CD8-positive, alpha-beta memory T cell (primary cell): ENCODE measurements around the gene TNFAIP8L3. TPM values are rescaled to one million over a fixed set of nuclear protein-coding genes. Genes with fewer than 3 reads are reported as not detected.
"Not testable (repeated sequence)": the region's sequence is repeated elsewhere in the genome, so short reads cannot be mapped to it uniquely, and the experiment has no call there.

Source experiments
- CTCF ChIA-PET: fragments of 350-600 bp; sonication (Branson Sonifier 250); formaldehyde crosslinking; loops from one replicate; lab custom pipeline; 2021; ENCODE audit warnings: antibody characterized with exemption; lab: Charles Lee
- POLR2A ChIA-PET: fragments of 350-600 bp; sonication (Branson Sonifier 250); formaldehyde crosslinking; loops from one replicate; lab custom pipeline; 2021; ENCODE audit warnings: antibody characterized with exemption; lab: Charles Lee
- DNase-seq, 5 donors: peaks; one replicate each; pipeline versions ENCODE4 v3.0.0 to v3.0.0-alpha.2; 2020 to 2022; ENCODE audit warnings: mixed read lengths in 1 of 5
- H3K27ac ChIP-seq: one replicate; pipeline ENCODE4 v1.7.0; 2013; ENCODE audit warnings: low read depth, mild to moderate bottlenecking, low read length, moderate library complexity
- H3K27me3 ChIP-seq: 2 replicates; pipeline ENCODE4 v1.7.0; 2013; ENCODE audit warnings: low read length, mild to moderate bottlenecking; ENCODE audit not compliant: insufficient read depth, poor library complexity, severe bottlenecking
- H3K36me3 ChIP-seq: 2 replicates; pipeline ENCODE4 v1.7.0; 2013; ENCODE audit warnings: mild to moderate bottlenecking, low read length, moderate library complexity; ENCODE audit not compliant: insufficient read depth
- H3K4me1 ChIP-seq: 2 replicates; pipeline ENCODE4 v1.7.0; 2013; ENCODE audit warnings: mild to moderate bottlenecking, low read length, moderate library complexity; ENCODE audit not compliant: insufficient read depth
- H3K4me3 ChIP-seq: 2 replicates; pipeline ENCODE4 v1.7.0; 2013; ENCODE audit warnings: mild to moderate bottlenecking, low read length
- H3K9me3 ChIP-seq: 2 replicates; pipeline ENCODE4 v1.7.0; 2013; ENCODE audit warnings: mild to moderate bottlenecking, low read length
- H3K27ac Mint-ChIP-seq, 8 donors: one replicate each; pipeline ENCODE4 v1.8.0; 2020 to 2021; ENCODE audit warnings: mixed read lengths in 8 of 8, mild to moderate bottlenecking in 6 of 8, inconsistent platforms in 3 of 8, moderate library complexity in 3 of 8
- H3K27me3 Mint-ChIP-seq, 2 donors: one replicate each; pipeline ENCODE4 v1.8.0; 2020 to 2021; ENCODE audit warnings: mixed read lengths in 2 of 2, mild to moderate bottlenecking in 1 of 2, moderate library complexity in 1 of 2
- H3K36me3 Mint-ChIP-seq, 3 donors: one replicate each; pipeline ENCODE4 v1.8.0; 2020 to 2021; ENCODE audit warnings: mixed read lengths in 3 of 3, inconsistent platforms in 1 of 3, mild to moderate bottlenecking in 1 of 3
- H3K4me1 Mint-ChIP-seq, 3 donors: one replicate each; pipeline ENCODE4 v1.8.0; 2020 to 2021; ENCODE audit warnings: mixed read lengths in 3 of 3, inconsistent platforms in 1 of 3, mild to moderate bottlenecking in 1 of 3
- H3K4me3 Mint-ChIP-seq, 7 donors: one replicate each; pipeline ENCODE4 v1.8.0; 2020 to 2021; ENCODE audit warnings: mixed read lengths in 7 of 7, mild to moderate bottlenecking in 6 of 7, moderate library complexity in 4 of 7, inconsistent platforms in 2 of 7
- H3K9me3 Mint-ChIP-seq, 5 donors: one replicate each; pipeline ENCODE4 v1.8.0; 2020 to 2022; ENCODE audit warnings: mixed read lengths in 5 of 5, mild to moderate bottlenecking in 3 of 5, moderate library complexity in 2 of 5, inconsistent platforms in 1 of 5
- polyA plus RNA-seq: library from polyadenylated mRNA; unstranded; fragments of 300-500 nt; fragmentation: Illumina TruSeq; gene quantifications from one replicate; pipeline ENCODE4 v1.2.3, GENCODE V29; 2021
- total RNA-seq, 2 experiments: library from RNA; stranded (reverse); gene quantifications; one replicate each; pipeline ENCODE4 v1.2.3, GENCODE V29; 2021

Gene TNFAIP8L3
- total and polyA plus RNA-seq, 3 experiments from 2014 or later = 1.7 to 2.1 TPM; not detected in 1

DNA sequence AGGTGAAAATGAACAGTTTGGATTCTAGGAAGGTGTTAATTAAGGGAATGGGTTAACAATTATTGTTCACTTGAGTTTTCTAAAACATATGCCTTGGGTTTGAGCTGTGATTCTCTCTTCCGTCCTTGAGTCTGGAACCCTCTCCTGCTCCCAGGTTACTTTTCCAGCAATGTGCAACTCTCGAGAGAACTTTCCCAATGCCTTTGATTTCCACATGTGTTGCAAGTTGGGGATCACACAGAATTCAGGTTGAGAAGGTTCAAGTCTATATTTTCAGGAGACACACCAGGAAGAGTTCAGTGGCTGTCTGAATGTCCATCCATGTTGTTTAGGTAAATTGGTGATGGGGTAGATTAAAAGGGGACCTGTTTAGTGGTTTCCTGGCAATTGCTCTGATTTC is 48.7 kb downstream of the TNFAIP8L3 start:
- H3K27ac ChIP-seq = no peak overlapping the region
- H3K36me3 Mint-ChIP-seq = peaks cover 0 to 7% (median 0%) of the 10 kb centered on the region in 3 donors
- peaks cover 0 to 3% of the 10 kb centered on the region in 2 donors for H3K27me3 Mint-ChIP-seq
- H3K27ac Mint-ChIP-seq = no peak overlapping the region
- H3K27me3 ChIP-seq = no peaks in the 10 kb centered on the region
- no peaks in the 10 kb centered on the region for H3K9me3 Mint-ChIP-seq
- no peaks in the 10 kb centered on the region for H3K36me3 ChIP-seq
- no peaks in the 10 kb centered on the region for H3K4me1 ChIP-seq
- CTCF ChIA-PET = no interaction called here
- DNase-seq = no peak
- no peak overlapping the region for H3K4me3 ChIP-seq
- H3K9me3 ChIP-seq = no peaks in the 10 kb centered on the region
- POLR2A ChIA-PET = no interaction called here
- H3K4me1 Mint-ChIP-seq = no peaks in the 10 kb centered on the region
- H3K4me3 Mint-ChIP-seq = no peak overlapping the region

DNA sequence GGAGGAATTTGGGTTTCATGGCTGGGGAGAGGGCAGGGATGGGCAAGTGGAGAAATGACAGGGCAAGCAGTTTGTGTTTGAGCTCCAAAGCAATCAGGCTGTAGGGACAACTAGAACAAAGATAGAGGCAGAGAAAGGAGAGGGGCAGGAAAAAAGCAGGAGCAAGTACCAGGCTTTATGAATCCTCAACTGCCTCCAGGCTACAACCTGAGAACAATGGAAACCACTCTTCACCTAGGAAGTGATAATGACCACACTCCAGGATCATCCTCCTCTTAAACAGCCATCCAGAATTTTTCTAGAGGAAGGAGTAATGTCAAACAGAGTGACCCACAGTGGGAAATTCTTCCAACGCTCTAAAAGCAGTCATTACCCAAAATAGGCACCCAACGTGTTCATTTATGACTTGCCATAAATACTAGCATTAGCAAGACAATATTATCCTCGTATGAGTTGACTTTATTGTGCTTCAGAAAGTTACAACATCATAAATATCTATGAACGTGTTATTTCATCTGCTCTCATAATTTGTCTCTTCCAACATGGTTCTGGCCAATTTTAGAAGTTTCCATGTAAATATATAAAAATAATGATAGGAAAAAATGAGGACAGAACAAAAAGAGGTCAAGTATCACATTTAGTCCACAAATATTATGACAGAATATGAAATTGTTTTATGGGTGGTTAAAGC is 50.5 kb downstream of the TNFAIP8L3 start:
- Histone ChIP-seq H3K27ac (no peak overlapping the region), H3K27me3 (no peaks in the 10 kb centered on the region), H3K4me3 (no peak overlapping the region), H3K4me1 (no peaks in the 10 kb centered on the region), H3K36me3 (no peaks in the 10 kb centered on the region), H3K9me3 (no peaks in the 10 kb centered on the region)
- Mint-ChIP-seq H3K4me3 (no peak overlapping the region), H3K27me3 (peaks cover 0 to 3% of the 10 kb centered on the region in 2 donors), H3K9me3 (peaks cover 0 to 2% (median 0%) of the 10 kb centered on the region in 5 donors), H3K4me1 (no peaks in the 10 kb centered on the region), H3K36me3 (peaks cover 0 to 7% (median 0%) of the 10 kb centered on the region in 3 donors), H3K27ac (peak overlapping the region in 1 of 8 donors; percentile 3)
- CTCF ChIA-PET = no interaction called here
- POLR2A ChIA-PET = no interaction called here
- DNase-seq = no peak

DNA sequence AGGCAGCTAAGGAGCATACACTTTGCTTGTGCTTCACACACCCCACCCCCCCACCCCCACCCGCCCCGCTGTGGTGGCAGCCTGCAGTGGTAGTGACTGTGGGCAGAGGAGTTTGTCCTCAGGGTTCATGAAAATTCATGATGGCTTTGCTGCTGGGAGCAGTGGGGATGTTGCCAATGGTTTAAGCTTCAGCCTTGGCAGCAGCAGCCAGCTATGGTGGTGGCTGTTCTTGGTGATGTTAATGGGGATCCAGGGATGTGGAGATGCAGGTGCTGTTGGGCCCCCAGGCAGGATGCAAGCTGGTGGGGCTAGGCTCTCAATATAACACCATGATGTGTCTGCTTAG is 55.8 kb downstream of the TNFAIP8L3 start:
- Mint-ChIP-seq H3K36me3 (peaks cover 0 to 13% (median 1%) of the 10 kb centered on the region in 3 donors), H3K4me3 (no peak overlapping the region), H3K27me3 (peaks cover 0 to 5% of the 10 kb centered on the region in 2 donors), H3K9me3 (peaks cover 0 to 8% (median 2%) of the 10 kb centered on the region in 5 donors), H3K27ac (no peak overlapping the region), H3K4me1 (no peaks in the 10 kb centered on the region)
- CTCF ChIA-PET = no interaction called here
- no peak for DNase-seq
- H3K27ac ChIP-seq = no peak overlapping the region
- H3K36me3 ChIP-seq = no peaks in the 10 kb centered on the region
- H3K27me3 ChIP-seq = no peaks in the 10 kb centered on the region
- POLR2A ChIA-PET = no interaction called here
- no peak overlapping the region for H3K4me3 ChIP-seq
- no peaks in the 10 kb centered on the region for H3K4me1 ChIP-seq
- H3K9me3 ChIP-seq = no peaks in the 10 kb centered on the region

DNA sequence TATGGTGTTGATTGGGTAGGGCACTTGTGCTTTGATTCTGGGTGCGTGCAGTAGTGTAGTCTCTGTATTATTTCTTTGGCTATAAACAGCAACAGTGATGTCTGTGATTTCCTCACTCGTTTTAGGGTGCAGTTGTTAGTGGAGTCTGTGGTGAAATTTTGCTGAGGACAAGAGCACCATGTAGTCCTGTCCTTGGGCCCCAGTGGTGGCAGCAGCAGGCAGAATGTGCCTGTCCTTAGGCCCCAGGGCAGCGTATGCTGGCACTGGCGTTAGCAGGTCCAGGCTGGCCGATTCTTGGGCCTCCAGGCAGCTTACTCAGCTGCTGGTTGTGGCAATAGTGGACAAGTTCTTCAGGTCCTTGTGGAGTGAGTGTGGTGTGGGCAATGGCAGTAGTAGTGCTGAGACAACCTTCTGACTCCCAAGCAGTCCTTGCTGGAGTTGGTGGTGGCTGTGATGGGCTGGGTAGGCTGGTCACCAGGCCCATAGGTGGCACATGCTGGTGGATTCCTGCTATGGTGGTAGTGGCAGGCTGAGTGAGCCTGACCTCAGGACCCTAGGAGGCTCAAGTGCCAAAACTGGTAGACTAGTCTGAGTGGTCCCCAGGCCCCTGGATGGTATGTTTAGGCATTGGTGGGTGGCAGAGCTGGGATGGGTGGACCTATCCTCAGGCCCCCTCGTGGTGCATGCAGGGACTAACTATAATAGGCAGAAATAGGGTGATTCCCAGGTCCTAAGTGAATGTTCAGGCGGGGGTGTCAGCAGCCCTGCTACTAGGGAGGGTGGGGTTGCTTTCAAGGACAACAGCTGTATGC is 56.3 kb downstream of the TNFAIP8L3 start:
- no peak overlapping the region for H3K4me3 ChIP-seq
- H3K27ac ChIP-seq = peak overlapping the region; percentile 9
- POLR2A ChIA-PET = no interaction called here
- no peaks in the 10 kb centered on the region for H3K36me3 ChIP-seq
- no peaks in the 10 kb centered on the region for H3K9me3 ChIP-seq
- H3K4me1 Mint-ChIP-seq = no peaks in the 10 kb centered on the region
- H3K4me3 Mint-ChIP-seq = no peak overlapping the region
- no peak for DNase-seq
- H3K36me3 Mint-ChIP-seq = peaks cover 0 to 13% (median 1%) of the 10 kb centered on the region in 3 donors
- H3K27me3 Mint-ChIP-seq = peaks cover 0 to 5% of the 10 kb centered on the region in 2 donors
- H3K9me3 Mint-ChIP-seq = peaks cover 0 to 8% (median 2%) of the 10 kb centered on the region in 5 donors
- no peak overlapping the region for H3K27ac Mint-ChIP-seq
- H3K4me1 ChIP-seq = no peaks in the 10 kb centered on the region
- CTCF ChIA-PET = no interaction called here
- no peaks in the 10 kb centered on the region for H3K27me3 ChIP-seq

DNA sequence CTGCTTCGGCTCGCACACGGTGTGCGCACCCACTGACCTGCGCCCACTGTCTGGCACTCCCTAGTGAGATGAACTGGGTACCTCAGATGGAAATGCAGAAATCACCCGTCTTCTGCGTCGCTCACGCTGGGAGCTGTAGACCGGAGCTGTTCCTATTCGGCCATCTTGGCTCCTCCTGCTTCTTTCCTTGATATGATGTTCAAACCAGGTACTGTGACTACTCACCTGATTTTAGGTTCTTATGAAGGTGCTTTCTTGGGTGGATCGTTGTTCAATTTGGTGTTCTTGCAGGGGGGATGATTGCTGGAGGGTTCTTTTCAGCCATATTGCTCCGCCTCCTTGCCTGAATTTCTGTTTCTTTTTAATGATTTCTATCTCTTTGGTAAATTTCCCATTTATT is 57.2 kb downstream of the TNFAIP8L3 start:
- H3K27me3 ChIP-seq, POLR2A ChIA-PET, H3K4me3 ChIP-seq, DNase-seq, H3K27ac Mint-ChIP-seq, CTCF ChIA-PET, H3K36me3 ChIP-seq, H3K9me3 Mint-ChIP-seq, H3K4me1 Mint-ChIP-seq, H3K36me3 Mint-ChIP-seq, H3K27me3 Mint-ChIP-seq, H3K4me3 Mint-ChIP-seq, H3K4me1 ChIP-seq, H3K9me3 ChIP-seq: not testable (repeated sequence)
- H3K27ac ChIP-seq = peak overlapping the region; percentile 16

DNA sequence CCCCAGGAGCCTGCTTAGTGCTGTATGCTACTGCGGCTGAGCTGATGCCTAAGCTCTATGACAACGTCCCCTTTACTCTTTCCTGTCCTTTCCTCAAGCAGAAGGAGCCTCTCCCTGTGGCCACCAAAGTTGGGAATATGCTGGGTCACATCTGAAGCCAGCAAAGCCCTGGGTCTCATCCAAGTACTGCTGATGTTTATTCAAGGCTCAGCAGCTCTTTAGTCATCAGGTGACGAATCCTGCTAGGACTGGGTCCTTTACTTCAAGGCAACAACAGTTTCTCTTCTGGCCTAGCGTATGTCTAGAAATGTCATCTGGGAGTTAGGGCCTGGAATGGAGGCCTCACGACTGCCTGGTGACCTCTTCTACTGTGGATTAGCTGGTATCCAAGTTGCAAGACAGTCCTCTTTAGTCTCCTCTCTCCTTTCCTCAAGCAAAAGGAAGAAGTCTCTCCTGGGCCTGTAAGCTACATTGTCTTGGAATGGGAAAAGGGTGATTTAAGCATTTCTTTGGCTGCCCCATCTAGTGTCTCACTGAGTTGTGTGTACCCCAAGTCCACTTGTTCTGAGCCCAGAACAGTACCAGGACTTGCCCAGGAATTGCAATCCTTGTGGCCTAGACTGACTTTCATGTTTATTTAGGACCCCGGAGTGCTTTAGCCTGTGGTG is 63.9 kb downstream of the TNFAIP8L3 start:
- H3K27me3 Mint-ChIP-seq = peaks cover 0 to 2% of the 10 kb centered on the region in 2 donors
- H3K4me3 Mint-ChIP-seq = no peak overlapping the region
- Histone ChIP-seq H3K27ac (no peak overlapping the region), H3K4me3 (no peak overlapping the region), H3K27me3 (no peaks in the 10 kb centered on the region), H3K9me3 (no peaks in the 10 kb centered on the region), H3K36me3 (no peaks in the 10 kb centered on the region), H3K4me1 (no peaks in the 10 kb centered on the region)
- DNase-seq = no peak
- peaks cover 0 to 2% (median 0%) of the 10 kb centered on the region in 5 donors for H3K9me3 Mint-ChIP-seq
- H3K27ac Mint-ChIP-seq = peak overlapping the region in 1 of 8 donors; percentile 16
- H3K36me3 Mint-ChIP-seq = peaks cover 0 to 9% (median 2%) of the 10 kb centered on the region in 3 donors
- CTCF ChIA-PET = no interaction called here
- POLR2A ChIA-PET = no interaction called here
- H3K4me1 Mint-ChIP-seq = no peaks in the 10 kb centered on the region

DNA sequence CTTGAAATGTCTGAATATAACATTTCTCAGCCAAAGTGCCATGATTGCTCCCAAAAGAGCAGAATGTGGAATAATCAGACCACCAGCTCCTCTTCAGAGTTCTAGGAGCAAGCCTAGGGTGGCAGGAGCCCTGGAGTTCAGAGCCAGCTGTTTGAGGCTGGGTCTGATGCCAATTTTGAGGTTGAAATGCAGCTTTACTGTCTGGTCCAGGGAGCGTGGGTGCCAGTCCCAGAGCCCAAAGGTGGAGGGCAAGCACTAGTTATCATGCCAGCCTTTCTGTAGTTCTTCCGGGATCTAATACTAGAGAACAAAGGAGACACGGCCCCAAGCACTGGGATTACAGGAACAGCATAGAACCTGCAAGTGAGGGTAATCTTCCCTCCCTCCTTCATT is 69.3 kb downstream of the TNFAIP8L3 start:
- H3K27me3 Mint-ChIP-seq = peaks cover 0 to under 1% of the 10 kb centered on the region in 2 donors
- no peak overlapping the region for H3K27ac Mint-ChIP-seq
- DNase-seq = no peak
- ChIA-PET CTCF (no interaction called here), POLR2A (no interaction called here)
- H3K27ac ChIP-seq = no peak overlapping the region
- H3K36me3 ChIP-seq = no peaks in the 10 kb centered on the region
- peaks cover 0 to 2% (median 0%) of the 10 kb centered on the region in 5 donors for H3K9me3 Mint-ChIP-seq
- no peaks in the 10 kb centered on the region for H3K27me3 ChIP-seq
- no peaks in the 10 kb centered on the region for H3K4me1 ChIP-seq
- H3K4me3 ChIP-seq = no peak overlapping the region
- no peaks in the 10 kb centered on the region for H3K4me1 Mint-ChIP-seq
- H3K9me3 ChIP-seq = no peaks in the 10 kb centered on the region
- H3K36me3 Mint-ChIP-seq = peaks cover 5 to 34% (median 7%) of the 10 kb centered on the region in 3 donors
- H3K4me3 Mint-ChIP-seq = no peak overlapping the region
